ENCODE data around the gene ANTXRL. TPM values are rescaled to one million over a fixed set of nuclear protein-coding genes. Genes with fewer than 3 reads are reported as not detected.

ANTXRL gene
- total and polyA plus RNA-seq, 3 experiments from 2014 or later = not detected

DNA sequence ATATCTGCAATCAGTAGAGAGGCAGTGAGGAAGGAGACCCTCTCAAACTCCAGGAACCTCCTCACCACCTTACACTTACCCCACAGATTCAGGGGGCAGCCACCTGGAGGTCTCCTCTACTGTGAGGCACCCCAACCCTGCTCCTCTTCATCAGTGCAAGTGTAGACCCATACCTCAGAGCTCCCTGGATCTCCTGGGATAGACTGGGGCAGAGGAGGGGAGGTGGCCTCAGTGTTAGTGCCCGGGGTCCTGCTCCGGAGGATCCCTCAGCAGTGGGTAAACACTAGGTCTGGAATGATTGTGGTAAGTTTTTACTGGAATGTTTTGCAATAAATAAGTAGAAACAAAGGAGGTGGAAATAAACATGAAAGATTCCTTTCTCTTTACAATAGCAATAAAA lies 31.1 kb downstream of the ANTXRL start:
- H3K27me3 ChIP-seq (ENCODE audit: insufficient read depth, low read length, poor library complexity, severe bottlenecking) = no peaks in the 10 kb centered on the region
- no peaks in the 10 kb centered on the region for H3K36me3 ChIP-seq (ENCODE audit: insufficient read depth, low read length)
- peaks cover 0 to 1% of the 10 kb centered on the region in 2 donors for H3K27me3 Mint-ChIP-seq
- no peaks in the 10 kb centered on the region for H3K4me1 Mint-ChIP-seq
- no peaks in the 10 kb centered on the region for H3K9me3 ChIP-seq (ENCODE audit: low read length)
- H3K4me3 ChIP-seq (ENCODE audit: low read length) = no peak overlapping the region
- ChIA-PET CTCF (no interaction called here), POLR2A (no interaction called here)
- no peak for DNase-seq
- no peaks in the 10 kb centered on the region for H3K4me1 ChIP-seq (ENCODE audit: insufficient read depth, low read length)
- H3K36me3 Mint-ChIP-seq = no peaks in the 10 kb centered on the region
- no peaks in the 10 kb centered on the region for H3K9me3 Mint-ChIP-seq
- H3K27ac ChIP-seq (ENCODE audit: low read depth, low read length) = no peak overlapping the region
- H3K27ac Mint-ChIP-seq = no peak overlapping the region
- no peak overlapping the region for H3K4me3 Mint-ChIP-seq

DNA sequence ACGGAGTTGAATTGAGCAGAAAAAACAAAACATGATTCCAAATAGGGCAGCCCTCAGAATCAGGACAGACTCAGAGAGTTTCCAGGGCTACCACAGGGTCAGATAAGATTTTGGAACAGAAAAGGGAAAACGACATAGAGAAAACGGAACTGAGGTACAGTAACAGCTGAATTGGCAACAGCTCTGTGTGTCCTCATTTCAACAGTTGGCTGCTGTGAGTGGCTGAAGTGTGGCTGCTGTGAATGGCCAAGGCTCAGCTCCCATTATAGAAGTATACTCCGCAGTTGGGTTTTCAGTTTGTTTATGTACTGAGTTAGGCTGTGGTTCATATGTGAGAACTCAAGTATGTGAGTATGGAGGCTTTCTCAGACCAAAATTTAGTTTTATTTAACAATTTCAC lies 32.0 kb downstream of the ANTXRL start:
- no peak overlapping the region for H3K4me3 Mint-ChIP-seq
- no peaks in the 10 kb centered on the region for H3K4me1 Mint-ChIP-seq
- DNase-seq = no peak
- H3K27ac ChIP-seq (ENCODE audit: low read depth, low read length) = no peak overlapping the region
- POLR2A ChIA-PET = no interaction called here
- H3K36me3 Mint-ChIP-seq = no peaks in the 10 kb centered on the region
- H3K4me1 ChIP-seq (ENCODE audit: insufficient read depth, low read length) = no peaks in the 10 kb centered on the region
- H3K9me3 ChIP-seq (ENCODE audit: low read length) = no peaks in the 10 kb centered on the region
- no peaks in the 10 kb centered on the region for H3K9me3 Mint-ChIP-seq
- no peak overlapping the region for H3K27ac Mint-ChIP-seq
- CTCF ChIA-PET = no interaction called here
- no peaks in the 10 kb centered on the region for H3K36me3 ChIP-seq (ENCODE audit: insufficient read depth, low read length)
- peaks cover 0 to 1% of the 10 kb centered on the region in 2 donors for H3K27me3 Mint-ChIP-seq
- H3K27me3 ChIP-seq (ENCODE audit: insufficient read depth, low read length, poor library complexity, severe bottlenecking) = no peaks in the 10 kb centered on the region
- no peak overlapping the region for H3K4me3 ChIP-seq (ENCODE audit: low read length)

DNA sequence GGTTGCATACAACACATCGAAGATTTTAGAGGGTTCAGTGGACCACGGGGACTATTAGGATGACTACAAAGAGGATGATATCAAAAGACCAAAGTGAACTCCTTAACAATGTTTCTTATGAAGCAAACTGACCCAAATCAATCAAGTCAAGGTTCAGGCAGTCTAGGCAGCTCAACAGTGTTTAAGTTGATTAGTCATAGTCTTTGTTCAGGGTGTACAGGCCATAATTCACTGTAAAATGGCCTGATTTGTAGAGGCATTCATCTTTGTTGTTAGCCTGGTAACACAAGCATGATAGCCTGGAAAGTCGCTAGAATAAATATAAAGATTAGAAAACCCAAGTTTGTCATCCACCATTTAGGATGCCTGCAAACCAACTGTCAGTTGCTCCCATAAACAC lies 32.6 kb downstream of the ANTXRL start:
- no peak for DNase-seq
- Mint-ChIP-seq H3K27ac (no peak overlapping the region), H3K4me3 (no peak overlapping the region), H3K4me1 (no peaks in the 10 kb centered on the region), H3K9me3 (no peaks in the 10 kb centered on the region), H3K27me3 (peaks cover 0 to 1% of the 10 kb centered on the region in 2 donors), H3K36me3 (no peaks in the 10 kb centered on the region)
- Histone ChIP-seq H3K4me3 (ENCODE audit: low read length) (no peak overlapping the region), H3K27ac (ENCODE audit: low read depth, low read length) (no peak overlapping the region), H3K4me1 (ENCODE audit: insufficient read depth, low read length) (no peaks in the 10 kb centered on the region), H3K36me3 (ENCODE audit: insufficient read depth, low read length) (no peaks in the 10 kb centered on the region), H3K27me3 (ENCODE audit: insufficient read depth, low read length, poor library complexity, severe bottlenecking) (no peaks in the 10 kb centered on the region), H3K9me3 (ENCODE audit: low read length) (no peaks in the 10 kb centered on the region)
- CTCF ChIA-PET = no interaction called here
- POLR2A ChIA-PET = no interaction called here

GRCh38 chr10:46321770-46322169 lies 35.0 kb downstream of the ANTXRL start:
- no peaks in the 10 kb centered on the region for H3K36me3 Mint-ChIP-seq
- H3K9me3 Mint-ChIP-seq = no peaks in the 10 kb centered on the region
- ChIA-PET POLR2A (no interaction called here), CTCF (no interaction called here)
- DNase-seq = no peak
- H3K4me1 Mint-ChIP-seq = no peaks in the 10 kb centered on the region
- H3K4me1 ChIP-seq (ENCODE audit: insufficient read depth, low read length) = no peaks in the 10 kb centered on the region
- peaks cover under 1 to 1% of the 10 kb centered on the region in 2 donors for H3K27me3 Mint-ChIP-seq
- H3K27me3 ChIP-seq (ENCODE audit: insufficient read depth, low read length, poor library complexity, severe bottlenecking) = no peaks in the 10 kb centered on the region
- no peaks in the 10 kb centered on the region for H3K9me3 ChIP-seq (ENCODE audit: low read length)
- no peak overlapping the region for H3K4me3 Mint-ChIP-seq
- no peak overlapping the region for H3K27ac ChIP-seq (ENCODE audit: low read depth, low read length)
- H3K27ac Mint-ChIP-seq = no peak overlapping the region
- no peak overlapping the region for H3K4me3 ChIP-seq (ENCODE audit: low read length)
- no peaks in the 10 kb centered on the region for H3K36me3 ChIP-seq (ENCODE audit: insufficient read depth, low read length)

GRCh38 chr10:46323176-46323575 lies 36.4 kb downstream of the ANTXRL start:
- DNase-seq = no peak
- H3K27ac Mint-ChIP-seq = no peak overlapping the region
- no peaks in the 10 kb centered on the region for H3K4me1 ChIP-seq (ENCODE audit: insufficient read depth, low read length)
- H3K36me3 Mint-ChIP-seq = no peaks in the 10 kb centered on the region
- no peaks in the 10 kb centered on the region for H3K9me3 Mint-ChIP-seq
- CTCF ChIA-PET = interaction anchor here (1.4 kb wide), 1 partner anchor 94 kb away, joined by 3 read pairs; no protein-coding TSS in a partner anchor
- no peak overlapping the region for H3K4me3 ChIP-seq (ENCODE audit: low read length)
- POLR2A ChIA-PET = no interaction called here
- H3K27ac ChIP-seq (ENCODE audit: low read depth, low read length) = no peak overlapping the region
- H3K27me3 ChIP-seq (ENCODE audit: insufficient read depth, low read length, poor library complexity, severe bottlenecking) = no peaks in the 10 kb centered on the region
- no peaks in the 10 kb centered on the region for H3K9me3 ChIP-seq (ENCODE audit: low read length)
- no peaks in the 10 kb centered on the region for H3K36me3 ChIP-seq (ENCODE audit: insufficient read depth, low read length)
- no peaks in the 10 kb centered on the region for H3K4me1 Mint-ChIP-seq
- H3K27me3 Mint-ChIP-seq = peaks cover 0 to 6% of the 10 kb centered on the region in 2 donors
- H3K4me3 Mint-ChIP-seq = no peak overlapping the region

GRCh38 chr10:46325021-46325420 lies 38.2 kb downstream of the ANTXRL start:
- H3K4me1 Mint-ChIP-seq = no peaks in the 10 kb centered on the region
- POLR2A ChIA-PET = interaction anchor here (0.9 kb wide), 1 partner anchor 56 kb away, joined by 5 read pairs; no protein-coding TSS in a partner anchor
- H3K4me3 Mint-ChIP-seq = no peak overlapping the region
- H3K27me3 Mint-ChIP-seq = peaks cover 0 to 6% of the 10 kb centered on the region in 2 donors
- Histone ChIP-seq H3K4me1 (ENCODE audit: insufficient read depth, low read length) (no peaks in the 10 kb centered on the region), H3K4me3 (ENCODE audit: low read length) (no peak overlapping the region), H3K9me3 (ENCODE audit: low read length) (no peaks in the 10 kb centered on the region), H3K27me3 (ENCODE audit: insufficient read depth, low read length, poor library complexity, severe bottlenecking) (no peaks in the 10 kb centered on the region), H3K36me3 (ENCODE audit: insufficient read depth, low read length) (no peaks in the 10 kb centered on the region), H3K27ac (ENCODE audit: low read depth, low read length) (no peak overlapping the region)
- no peaks in the 10 kb centered on the region for H3K9me3 Mint-ChIP-seq
- H3K27ac Mint-ChIP-seq = no peak overlapping the region
- DNase-seq = peak in 2 of 5 donors; percentile 8 to 10
- CTCF ChIA-PET = interaction anchor here (1.5 kb wide), 1 partner anchor 97 kb away, joined by 8 read pairs; no protein-coding TSS in a partner anchor
- no peaks in the 10 kb centered on the region for H3K36me3 Mint-ChIP-seq

DNA sequence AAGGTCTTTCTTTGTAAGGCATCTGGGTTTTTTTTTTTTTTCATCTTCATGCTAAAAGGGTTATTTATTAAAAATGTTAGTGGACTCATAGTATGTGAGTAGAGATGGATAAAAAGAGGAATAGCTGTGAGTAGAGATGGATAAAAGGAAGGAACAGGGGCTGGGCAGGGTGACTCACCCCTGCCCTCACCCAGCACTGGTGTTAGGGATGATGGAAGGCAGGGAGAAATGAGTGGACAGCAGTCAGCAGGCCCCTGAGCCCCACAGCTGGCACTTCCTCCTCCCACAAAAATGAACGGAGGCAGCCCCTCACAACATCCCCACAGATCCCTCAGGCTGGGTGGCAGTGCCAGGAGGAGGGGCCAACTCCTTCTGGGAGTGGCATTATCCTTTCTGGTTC lies 39.3 kb downstream of the ANTXRL start:
- H3K4me3 Mint-ChIP-seq = no peak overlapping the region
- peak overlapping the region in 1 of 8 donors; percentile 30 for H3K27ac Mint-ChIP-seq
- CTCF ChIA-PET = interaction anchor here (0.9 to 1.5 kb wide), 2 partner anchors 97 to 98 kb away, joined by 3 to 8 read pairs; no protein-coding TSS in a partner anchor

GRCh38 chr10:46326971-46327370 lies 40.2 kb downstream of the ANTXRL start:
- peak overlapping the region in 2 of 8 donors; percentile 17 to 83 for H3K27ac Mint-ChIP-seq
- H3K36me3 ChIP-seq (ENCODE audit: insufficient read depth, low read length) = no peaks in the 10 kb centered on the region
- H3K36me3 Mint-ChIP-seq = no peaks in the 10 kb centered on the region
- no peaks in the 10 kb centered on the region for H3K27me3 ChIP-seq (ENCODE audit: insufficient read depth, low read length, poor library complexity, severe bottlenecking)
- CTCF ChIA-PET = no interaction called here
- H3K4me1 Mint-ChIP-seq = no peaks in the 10 kb centered on the region
- H3K9me3 ChIP-seq (ENCODE audit: low read length) = no peaks in the 10 kb centered on the region
- no peak overlapping the region for H3K4me3 ChIP-seq (ENCODE audit: low read length)
- H3K4me1 ChIP-seq (ENCODE audit: insufficient read depth, low read length) = no peaks in the 10 kb centered on the region
- H3K27me3 Mint-ChIP-seq = peaks cover 0 to 12% of the 10 kb centered on the region in 2 donors
- no peak for DNase-seq
- H3K4me3 Mint-ChIP-seq = no peak overlapping the region
- H3K27ac ChIP-seq (ENCODE audit: low read depth, low read length) = no peak overlapping the region
- POLR2A ChIA-PET = no interaction called here
- H3K9me3 Mint-ChIP-seq = no peaks in the 10 kb centered on the region

More for the DNA sequence above, 39.3 kb downstream of the ANTXRL start:
- Mint-ChIP-seq H3K4me1 (no peaks in the 10 kb centered on the region), H3K27me3 (peaks cover 0 to 6% of the 10 kb centered on the region in 2 donors), H3K36me3 (no peaks in the 10 kb centered on the region), H3K9me3 (no peaks in the 10 kb centered on the region)
- H3K27me3 ChIP-seq (ENCODE audit: insufficient read depth, low read length, poor library complexity, severe bottlenecking) = no peaks in the 10 kb centered on the region
- H3K4me1 ChIP-seq (ENCODE audit: insufficient read depth, low read length) = no peaks in the 10 kb centered on the region
- POLR2A ChIA-PET = interaction anchor here (0.9 kb wide), 1 partner anchor 57 kb away, joined by 5 read pairs; no protein-coding TSS in a partner anchor
- H3K36me3 ChIP-seq (ENCODE audit: insufficient read depth, low read length) = no peaks in the 10 kb centered on the region
- H3K9me3 ChIP-seq (ENCODE audit: low read length) = no peaks in the 10 kb centered on the region
- DNase-seq = no peak
- no peak overlapping the region for H3K27ac ChIP-seq (ENCODE audit: low read depth, low read length)
- H3K4me3 ChIP-seq (ENCODE audit: low read length) = no peak overlapping the region

GRCh38 chr10:46327685-46328084 lies 40.9 kb downstream of the ANTXRL start:
- POLR2A ChIA-PET = no interaction called here
- DNase-seq = no peak
- H3K4me1 Mint-ChIP-seq = no peaks in the 10 kb centered on the region
- Histone ChIP-seq H3K27me3 (ENCODE audit: insufficient read depth, low read length, poor library complexity, severe bottlenecking) (no peaks in the 10 kb centered on the region), H3K4me3 (ENCODE audit: low read length) (no peak overlapping the region), H3K36me3 (ENCODE audit: insufficient read depth, low read length) (no peaks in the 10 kb centered on the region), H3K27ac (ENCODE audit: low read depth, low read length) (no peak overlapping the region), H3K4me1 (ENCODE audit: insufficient read depth, low read length) (no peaks in the 10 kb centered on the region), H3K9me3 (ENCODE audit: low read length) (no peaks in the 10 kb centered on the region)
- H3K27me3 Mint-ChIP-seq = peaks cover 0 to 12% of the 10 kb centered on the region in 2 donors
- CTCF ChIA-PET = no interaction called here
- no peak overlapping the region for H3K4me3 Mint-ChIP-seq
- no peaks in the 10 kb centered on the region for H3K9me3 Mint-ChIP-seq
- no peaks in the 10 kb centered on the region for H3K36me3 Mint-ChIP-seq
- H3K27ac Mint-ChIP-seq = peak overlapping the region in 1 of 8 donors; percentile 83
